Esophagus muscularis mucosa (tissue), 2 donors: ENCODE results near the gene TTYH2.

Experiments used
- POLR2A ChIP-seq: fragments of 450-650 bp; IDR thresholded peaks from one replicate; pipeline ENCODE4 v1.6.1; 2017; ENCODE audit warnings: antibody characterized with exemption, moderate library complexity, mild to moderate bottlenecking, low read depth
- POLR2AphosphoS5 ChIP-seq, 2 donors: sonication (generic); formaldehyde crosslinking; IDR thresholded peaks; one replicate each; pipeline ENCODE4 v1.6.1; 2017; ENCODE audit warnings: antibody characterized with exemption in 2 of 2

GRCh38 chr17:74165797-74166365, 47.5 kb upstream of the TTYH2 start:
- TF ChIP-seq POLR2AphosphoS5 (IDR thresholded peaks at IDR 0.05) (no peak), POLR2A (no peak)
